ENCODE measurements around the gene BIN1.

DNA sequence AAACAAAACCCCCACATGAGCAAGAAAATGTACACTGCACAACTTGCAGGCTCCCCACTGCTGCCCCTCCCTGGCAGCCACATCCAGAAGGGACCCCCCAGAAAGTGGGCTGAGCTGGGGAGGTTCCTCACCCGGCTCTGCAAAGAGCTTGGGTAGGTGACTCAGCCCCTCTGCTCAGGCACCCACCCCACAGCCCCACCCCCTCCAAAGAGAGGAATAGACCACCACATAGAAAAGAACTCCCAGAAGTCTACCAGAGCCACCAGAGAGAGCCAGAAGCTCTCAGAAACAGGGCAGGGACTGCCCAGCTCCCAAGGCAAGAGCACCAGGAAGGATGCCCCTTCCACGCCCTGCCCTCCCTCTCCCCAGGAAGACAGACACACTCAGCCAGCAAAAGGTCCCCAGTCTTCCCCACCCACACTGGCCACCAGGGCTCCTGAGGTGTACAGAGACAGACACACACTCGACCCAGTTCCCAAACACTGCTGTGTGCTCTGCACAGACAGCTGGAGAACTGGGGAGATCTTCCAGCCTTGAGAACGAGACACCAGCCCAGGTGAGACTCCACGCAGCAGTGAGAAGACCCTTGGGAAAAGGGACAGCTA, 28.2 kb downstream of the BIN1 start:
- TF ChIP-seq, protein P1, sequence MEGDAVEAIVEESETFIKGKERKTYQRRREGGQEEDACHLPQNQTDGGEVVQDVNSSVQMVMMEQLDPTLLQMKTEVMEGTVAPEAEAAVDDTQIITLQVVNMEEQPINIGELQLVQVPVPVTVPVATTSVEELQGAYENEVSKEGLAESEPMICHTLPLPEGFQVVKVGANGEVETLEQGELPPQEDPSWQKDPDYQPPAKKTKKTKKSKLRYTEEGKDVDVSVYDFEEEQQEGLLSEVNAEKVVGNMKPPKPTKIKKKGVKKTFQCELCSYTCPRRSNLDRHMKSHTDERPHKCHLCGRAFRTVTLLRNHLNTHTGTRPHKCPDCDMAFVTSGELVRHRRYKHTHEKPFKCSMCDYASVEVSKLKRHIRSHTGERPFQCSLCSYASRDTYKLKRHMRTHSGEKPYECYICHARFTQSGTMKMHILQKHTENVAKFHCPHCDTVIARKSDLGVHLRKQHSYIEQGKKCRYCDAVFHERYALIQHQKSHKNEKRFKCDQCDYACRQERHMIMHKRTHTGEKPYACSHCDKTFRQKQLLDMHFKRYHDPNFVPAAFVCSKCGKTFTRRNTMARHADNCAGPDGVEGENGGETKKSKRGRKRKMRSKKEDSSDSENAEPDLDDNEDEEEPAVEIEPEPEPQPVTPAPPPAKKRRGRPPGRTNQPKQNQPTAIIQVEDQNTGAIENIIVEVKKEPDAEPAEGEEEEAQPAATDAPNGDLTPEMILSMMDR (IDR thresholded peaks at IDR 0.05) = no peak
- no peak for TF ChIP-seq NR2C2 (CRISPR knock-in tag; IDR thresholded peaks at IDR 0.05)
- TF ChIP-seq, protein P2, sequence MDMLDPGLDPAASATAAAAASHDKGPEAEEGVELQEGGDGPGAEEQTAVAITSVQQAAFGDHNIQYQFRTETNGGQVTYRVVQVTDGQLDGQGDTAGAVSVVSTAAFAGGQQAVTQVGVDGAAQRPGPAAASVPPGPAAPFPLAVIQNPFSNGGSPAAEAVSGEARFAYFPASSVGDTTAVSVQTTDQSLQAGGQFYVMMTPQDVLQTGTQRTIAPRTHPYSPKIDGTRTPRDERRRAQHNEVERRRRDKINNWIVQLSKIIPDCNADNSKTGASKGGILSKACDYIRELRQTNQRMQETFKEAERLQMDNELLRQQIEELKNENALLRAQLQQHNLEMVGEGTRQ (CRISPR knock-in tag; IDR thresholded peaks at IDR 0.05) = no peak
- TF ChIP-seq ELF4 (CRISPR knock-in tag; IDR thresholded peaks at IDR 0.05; ENCODE audit: low read depth) = no peak
- TF ChIP-seq PRRX2 (CRISPR knock-in tag; IDR thresholded peaks at IDR 0.05) = no peak
- TF ChIP-seq JUN (CRISPR knock-in tag; IDR thresholded peaks at IDR 0.05) = no peak
- TF ChIP-seq HMGA2 (CRISPR knock-in tag; IDR thresholded peaks at IDR 0.05) = no peak
- TF ChIP-seq, protein P3, sequence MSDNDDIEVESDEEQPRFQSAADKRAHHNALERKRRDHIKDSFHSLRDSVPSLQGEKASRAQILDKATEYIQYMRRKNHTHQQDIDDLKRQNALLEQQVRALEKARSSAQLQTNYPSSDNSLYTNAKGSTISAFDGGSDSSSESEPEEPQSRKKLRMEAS (CRISPR knock-in tag; IDR thresholded peaks at IDR 0.05) = no peak
- no peak for TF ChIP-seq CREB1 (CRISPR knock-in tag; IDR thresholded peaks at IDR 0.05)
- TF ChIP-seq, protein P4, sequence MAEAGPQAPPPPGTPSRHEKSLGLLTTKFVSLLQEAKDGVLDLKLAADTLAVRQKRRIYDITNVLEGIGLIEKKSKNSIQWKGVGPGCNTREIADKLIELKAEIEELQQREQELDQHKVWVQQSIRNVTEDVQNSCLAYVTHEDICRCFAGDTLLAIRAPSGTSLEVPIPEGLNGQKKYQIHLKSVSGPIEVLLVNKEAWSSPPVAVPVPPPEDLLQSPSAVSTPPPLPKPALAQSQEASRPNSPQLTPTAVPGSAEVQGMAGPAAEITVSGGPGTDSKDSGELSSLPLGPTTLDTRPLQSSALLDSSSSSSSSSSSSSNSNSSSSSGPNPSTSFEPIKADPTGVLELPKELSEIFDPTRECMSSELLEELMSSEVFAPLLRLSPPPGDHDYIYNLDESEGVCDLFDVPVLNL (CRISPR knock-in tag; IDR thresholded peaks at IDR 0.05; ENCODE audit: borderline replicate concordance, low read depth) = no peak
- TF ChIP-seq ZNF121 (CRISPR knock-in tag; IDR thresholded peaks at IDR 0.05) = no peak
